Activated naive CD8-positive, alpha-beta T cell treated with anti-CD3 and anti-CD28 coated beads, Interleukin-2, amount 10 ng/mL, durations not matched to agents 7 days and 5 days (primary cell): ENCODE results near the gene ZNRF3. TPM values are rescaled to one million over a fixed set of nuclear protein-coding genes. Genes with fewer than 3 reads are reported as not detected.

ENCODE experiments used
- ATAC-seq: fragments of 150-1000 bp; cut with Tn5 transposase; one replicate; pipeline ENCODE4 v1.10.0; 2021; ENCODE audit warnings: low read depth, moderate library complexity
- POLR2A ChIA-PET: fragments of 350-600 bp; sonication (Branson Sonifier 250); formaldehyde crosslinking; loops from one replicate; lab custom pipeline; 2021; ENCODE audit warnings: antibody characterized with exemption; lab: Charles Lee
- DNase-seq: peaks from one replicate; pipeline ENCODE4 v3.0.0; 2021
- H3K27ac Mint-ChIP-seq: one replicate; pipeline ENCODE4 v1.8.0; 2022; ENCODE audit warnings: mild to moderate bottlenecking, mixed read lengths
- H3K27me3 Mint-ChIP-seq: one replicate; pipeline ENCODE4 v1.8.0; 2022; ENCODE audit warnings: mild to moderate bottlenecking, moderate library complexity, mixed read lengths
- H3K36me3 Mint-ChIP-seq: one replicate; pipeline ENCODE4 v1.8.0; 2021; ENCODE audit warnings: mild to moderate bottlenecking, mixed read lengths
- H3K4me1 Mint-ChIP-seq: one replicate; pipeline ENCODE4 v1.8.0; 2021; ENCODE audit warnings: mixed read lengths
- H3K4me3 Mint-ChIP-seq: one replicate; pipeline ENCODE4 v1.8.0; 2022; ENCODE audit warnings: mild to moderate bottlenecking, moderate library complexity, mixed read lengths
- H3K9me3 Mint-ChIP-seq: one replicate; pipeline ENCODE4 v1.8.0; 2021; ENCODE audit warnings: mixed read lengths
- total RNA-seq, 2 experiments: library from RNA; stranded (reverse); gene quantifications; one replicate each; pipeline ENCODE4 v1.2.3, GENCODE V29; 2021

ZNRF3 gene
- total RNA-seq, 2 experiments from 2014 or later, result 1.0 to 1.1 TPM

- Mint-ChIP-seq H3K4me1 (peaks cover 6% of the 10 kb centered on the region), H3K27me3 (peaks cover 40% of the 10 kb centered on the region), H3K4me3 (no peak overlapping the region), H3K36me3 (no peaks in the 10 kb centered on the region), H3K9me3 (no peaks in the 10 kb centered on the region), H3K27ac (no peak overlapping the region)
- POLR2A ChIA-PET, result no interaction called here
- ATAC-seq, result no peak
- no peak for DNase-seq
Measured at GRCh38 chr22:28918550-28919271, 35.3 kb downstream of the ZNRF3 start.

GRCh38 chr22:28920757-28921584 lies 37.6 kb downstream of the ZNRF3 start:
- Mint-ChIP-seq H3K27me3 (peaks cover 47% of the 10 kb centered on the region), H3K27ac (no peak overlapping the region), H3K4me1 (peaks cover 6% of the 10 kb centered on the region), H3K9me3 (no peaks in the 10 kb centered on the region), H3K4me3 (no peak overlapping the region), H3K36me3 (no peaks in the 10 kb centered on the region)
- ATAC-seq, result no peak
- POLR2A ChIA-PET, result no interaction called here
- DNase-seq, result no peak

DNA sequence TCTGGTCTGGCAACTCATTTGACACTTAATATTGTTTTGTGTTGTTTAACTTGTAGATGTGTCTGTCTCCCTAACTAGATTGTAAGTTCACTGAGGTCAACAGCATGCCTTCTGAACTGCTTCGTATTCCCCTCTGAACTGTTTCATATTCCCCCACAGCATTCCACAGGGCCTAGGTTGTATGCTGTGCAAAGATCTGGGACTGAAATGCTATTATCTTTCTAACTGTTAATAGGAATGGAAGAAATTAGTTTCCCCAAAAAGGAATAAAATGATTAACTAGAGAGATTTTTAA lies 38.2 kb downstream of the ZNRF3 start:
- ATAC-seq (no peak), DNase-seq (no peak)
- POLR2A ChIA-PET, result no interaction called here
- Mint-ChIP-seq H3K4me3 (no peak overlapping the region), H3K27me3 (peaks cover 48% of the 10 kb centered on the region), H3K36me3 (no peaks in the 10 kb centered on the region), H3K4me1 (peaks cover 6% of the 10 kb centered on the region), H3K9me3 (no peaks in the 10 kb centered on the region), H3K27ac (no peak overlapping the region)

- H3K27me3 Mint-ChIP-seq, result peaks cover 44% of the 10 kb centered on the region
- POLR2A ChIA-PET, result no interaction called here
Measured at GRCh38 chr22:28922540-28923244, 39.3 kb downstream of the ZNRF3 start.

GRCh38 chr22:28923826-28924732 lies 40.7 kb downstream of the ZNRF3 start:
- H3K4me3 Mint-ChIP-seq, result no peak overlapping the region
- H3K27ac Mint-ChIP-seq, result no peak overlapping the region
- no peak for ATAC-seq
- H3K27me3 Mint-ChIP-seq, result peaks cover 45% of the 10 kb centered on the region
- POLR2A ChIA-PET, result no interaction called here
- H3K36me3 Mint-ChIP-seq, result no peaks in the 10 kb centered on the region
- peaks cover 6% of the 10 kb centered on the region for H3K4me1 Mint-ChIP-seq
- no peak for DNase-seq
- H3K9me3 Mint-ChIP-seq, result no peaks in the 10 kb centered on the region

More at GRCh38 chr22:28922540-28923244, 39.3 kb downstream of the ZNRF3 start:
- no peak overlapping the region for H3K4me3 Mint-ChIP-seq
- H3K9me3 Mint-ChIP-seq, result no peaks in the 10 kb centered on the region
- H3K4me1 Mint-ChIP-seq, result peaks cover 6% of the 10 kb centered on the region
- no peak overlapping the region for H3K27ac Mint-ChIP-seq
- no peaks in the 10 kb centered on the region for H3K36me3 Mint-ChIP-seq
- DNase-seq, result no peak
- no peak for ATAC-seq

DNA sequence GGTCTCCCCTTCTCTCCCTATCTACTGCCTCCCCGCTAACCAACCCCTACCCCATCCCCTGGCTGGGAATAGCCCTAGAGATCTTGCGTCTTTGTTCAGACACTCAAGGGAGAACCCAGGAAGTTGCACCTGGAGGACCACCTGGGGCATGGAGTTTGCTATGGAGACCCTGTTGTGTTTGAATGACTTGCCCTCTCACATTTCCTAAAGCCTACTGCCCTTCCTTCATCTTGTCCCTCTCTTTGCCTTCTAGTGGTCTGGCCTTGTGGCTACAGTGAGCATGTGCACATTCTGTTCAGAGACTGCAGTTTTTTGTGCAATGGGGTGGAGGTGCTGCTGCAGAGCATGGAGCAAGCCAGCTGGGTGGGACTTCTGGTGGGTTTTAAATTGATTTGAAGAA lies 42.5 kb downstream of the ZNRF3 start:
- H3K9me3 Mint-ChIP-seq, result no peaks in the 10 kb centered on the region
- peaks cover 33% of the 10 kb centered on the region for H3K27me3 Mint-ChIP-seq
- H3K27ac Mint-ChIP-seq, result no peak overlapping the region
- ATAC-seq (no peak), DNase-seq (no peak)
- POLR2A ChIA-PET, result no interaction called here
- peaks cover 5% of the 10 kb centered on the region for H3K4me1 Mint-ChIP-seq
- no peaks in the 10 kb centered on the region for H3K36me3 Mint-ChIP-seq
- no peak overlapping the region for H3K4me3 Mint-ChIP-seq

DNA sequence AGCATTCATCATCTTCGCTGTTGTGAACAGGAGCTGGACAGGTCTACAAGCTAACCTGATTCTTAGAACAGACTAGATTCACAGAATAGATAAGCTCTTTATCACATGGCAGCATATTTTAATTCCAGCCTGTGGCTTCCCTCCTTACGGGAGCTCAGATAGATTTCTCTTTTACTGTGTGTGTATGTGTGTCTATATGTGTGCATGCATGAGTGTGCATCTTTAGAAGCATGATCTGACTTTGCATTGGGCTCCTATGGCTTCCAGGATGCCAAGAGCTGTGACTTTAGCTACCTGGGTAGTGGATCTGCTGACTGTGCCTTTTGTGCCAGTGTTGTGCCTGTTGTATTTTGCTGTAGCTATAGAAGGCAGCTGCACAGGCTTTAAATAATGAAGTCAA lies 44.3 kb downstream of the ZNRF3 start:
- DNase-seq, result no peak
- Mint-ChIP-seq H3K4me1 (no peaks in the 10 kb centered on the region), H3K9me3 (no peaks in the 10 kb centered on the region), H3K27me3 (peaks cover 27% of the 10 kb centered on the region), H3K36me3 (no peaks in the 10 kb centered on the region), H3K4me3 (no peak overlapping the region), H3K27ac (no peak overlapping the region)
- ATAC-seq, result no peak
- POLR2A ChIA-PET, result interaction anchor here (0.5 kb wide), 1 partner anchor 72 kb away, joined by 5 read pairs; no protein-coding TSS in a partner anchor

GRCh38 chr22:28929197-28929596 lies 45.8 kb downstream of the ZNRF3 start:
- POLR2A ChIA-PET, result no interaction called here
- Mint-ChIP-seq H3K36me3 (no peaks in the 10 kb centered on the region), H3K9me3 (no peaks in the 10 kb centered on the region), H3K4me1 (no peaks in the 10 kb centered on the region), H3K27ac (no peak overlapping the region), H3K4me3 (no peak overlapping the region), H3K27me3 (peaks cover 29% of the 10 kb centered on the region)
- ATAC-seq (no peak), DNase-seq (no peak)

GRCh38 chr22:28930357-28931007 lies 47.1 kb downstream of the ZNRF3 start:
- Mint-ChIP-seq H3K27ac (no peak overlapping the region), H3K36me3 (no peaks in the 10 kb centered on the region), H3K9me3 (no peaks in the 10 kb centered on the region), H3K4me1 (no peaks in the 10 kb centered on the region), H3K4me3 (no peak overlapping the region), H3K27me3 (peaks cover 33% of the 10 kb centered on the region)
- DNase-seq (no peak), ATAC-seq (no peak)
- POLR2A ChIA-PET, result no interaction called here

- DNase-seq (no peak), ATAC-seq (no peak)
- POLR2A ChIA-PET, result no interaction called here
- H3K4me1 Mint-ChIP-seq, result no peaks in the 10 kb centered on the region
- H3K36me3 Mint-ChIP-seq, result no peaks in the 10 kb centered on the region
- H3K4me3 Mint-ChIP-seq, result no peak overlapping the region
- no peak overlapping the region for H3K27ac Mint-ChIP-seq
- H3K9me3 Mint-ChIP-seq, result no peaks in the 10 kb centered on the region
- H3K27me3 Mint-ChIP-seq, result peaks cover 36% of the 10 kb centered on the region
Measured at GRCh38 chr22:28931844-28932567, 48.6 kb downstream of the ZNRF3 start.

GRCh38 chr22:28933321-28933720 lies 49.9 kb downstream of the ZNRF3 start:
- DNase-seq (no peak), ATAC-seq (no peak)
- no peaks in the 10 kb centered on the region for H3K9me3 Mint-ChIP-seq
- H3K27me3 Mint-ChIP-seq, result peaks cover 41% of the 10 kb centered on the region
- POLR2A ChIA-PET, result no interaction called here
- H3K4me3 Mint-ChIP-seq, result no peak overlapping the region
- no peaks in the 10 kb centered on the region for H3K4me1 Mint-ChIP-seq
- H3K27ac Mint-ChIP-seq, result no peak overlapping the region
- H3K36me3 Mint-ChIP-seq, result no peaks in the 10 kb centered on the region

GRCh38 chr22:28934026-28934425 lies 50.7 kb downstream of the ZNRF3 start:
- Mint-ChIP-seq H3K4me1 (no peaks in the 10 kb centered on the region), H3K9me3 (no peaks in the 10 kb centered on the region), H3K36me3 (no peaks in the 10 kb centered on the region), H3K4me3 (no peak overlapping the region), H3K27ac (no peak overlapping the region), H3K27me3 (peaks cover 46% of the 10 kb centered on the region)
- POLR2A ChIA-PET, result no interaction called here
- ATAC-seq, result no peak
- no peak for DNase-seq
